ENCODE measurements around the gene WDR27. TPM values are rescaled to one million over a fixed set of nuclear protein-coding genes. Genes with fewer than 3 reads are reported as not detected.

The WDR27 gene
- total RNA-seq, 2 donors from 2014 or later: 17.4 to 43.8 TPM

GRCh38 chr6:169424149-169424804 lies 277.6 kb downstream of the WDR27 start:
- Histone ChIP-seq H3K9ac (ENCODE audit: low read depth in 2 of 2, low read length in 2 of 2) (no peak overlapping the region), H3K27ac (no peak overlapping the region), H3K4me1 (no peaks in the 10 kb centered on the region), H3K36me3 (no peaks in the 10 kb centered on the region), H3K27me3 (no peaks in the 10 kb centered on the region), H3K4me3 (no peak overlapping the region), H3K9me3 (no peaks in the 10 kb centered on the region)
- intact Hi-C loops (cut with DNase I): no loop called here
- TF ChIP-seq CTCF (IDR thresholded peaks at IDR 0.05): no peak
- DNase-seq: no peak

DNA sequence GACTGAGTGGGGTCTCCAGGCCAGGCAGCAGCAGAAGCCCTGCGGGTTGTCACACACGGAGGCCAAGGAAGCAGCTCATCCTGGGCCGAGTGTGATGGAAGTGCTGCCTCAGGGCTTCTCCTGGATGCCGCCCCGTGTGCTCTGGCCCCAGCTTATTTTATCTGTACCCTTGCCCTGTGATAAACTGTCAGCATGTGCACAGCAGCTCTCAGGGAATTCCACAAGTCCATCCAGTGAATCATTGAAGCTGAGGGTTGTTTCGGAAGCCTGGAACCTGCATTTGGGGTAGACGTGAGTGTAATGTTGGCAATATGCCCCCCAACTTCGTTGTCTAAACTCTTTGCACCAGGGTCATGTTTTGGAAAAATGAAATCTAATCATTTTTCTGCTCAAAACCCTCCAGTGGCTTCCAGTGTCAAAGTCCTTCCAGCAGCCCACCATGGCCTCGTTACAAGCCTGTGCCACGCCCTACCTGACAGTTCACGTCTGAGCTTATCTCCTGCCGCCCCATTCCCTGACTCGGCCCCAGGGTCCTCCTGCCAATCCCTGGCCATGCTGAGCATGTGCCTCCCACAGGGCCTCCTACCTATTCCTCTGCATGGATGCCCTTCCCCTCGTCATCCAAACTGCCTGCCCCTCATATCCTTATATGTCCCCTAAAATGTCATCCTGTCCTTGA lies 280.1 kb downstream of the WDR27 start:
- Histone ChIP-seq H3K4me3 (no peak overlapping the region), H3K27me3 (no peaks in the 10 kb centered on the region), H3K4me1 (no peaks in the 10 kb centered on the region), H3K9me3 (no peaks in the 10 kb centered on the region), H3K27ac (no peak overlapping the region), H3K36me3 (no peaks in the 10 kb centered on the region), H3K9ac (ENCODE audit: low read depth in 2 of 2, low read length in 2 of 2) (no peak overlapping the region)
- intact Hi-C loops (cut with DNase I): no loop called here
- DNase-seq: no peak
- TF ChIP-seq CTCF (IDR thresholded peaks at IDR 0.05): no peak

- H3K9me3 ChIP-seq: no peaks in the 10 kb centered on the region
- no peak for DNase-seq
- no peak overlapping the region for H3K27ac ChIP-seq
- no peak overlapping the region for H3K9ac ChIP-seq (ENCODE audit: low read depth in 2 of 2, low read length in 2 of 2)
- no peaks in the 10 kb centered on the region for H3K36me3 ChIP-seq
- no peaks in the 10 kb centered on the region for H3K4me1 ChIP-seq
- intact Hi-C loops (cut with DNase I): no loop called here
- no peaks in the 10 kb centered on the region for H3K27me3 ChIP-seq
- H3K4me3 ChIP-seq: no peak overlapping the region
- peak; percentile 44 for TF ChIP-seq CTCF (IDR thresholded peaks at IDR 0.05)
These were observed 280.8 kb downstream of the WDR27 start for GRCh38 chr6:169420912-169421543.

DNA sequence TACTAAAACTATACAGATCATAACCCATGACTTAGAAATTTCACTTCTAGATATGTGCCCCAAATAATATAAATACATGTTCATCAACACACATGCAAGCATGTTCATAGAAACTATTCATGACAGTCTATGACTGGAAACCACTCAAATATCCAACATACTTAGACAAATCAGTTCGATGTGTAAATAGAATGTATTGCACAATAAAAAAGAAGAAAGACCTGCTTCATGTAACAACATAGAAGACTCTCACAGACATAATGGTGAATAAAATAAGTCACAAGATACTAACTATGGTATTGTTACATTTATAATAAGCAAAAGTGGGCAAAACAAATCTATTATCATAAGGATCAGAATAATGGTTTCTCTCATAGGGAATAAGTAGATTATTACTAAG lies 284.7 kb downstream of the WDR27 start:
- H3K27me3 ChIP-seq: no peaks in the 10 kb centered on the region
- no peak for TF ChIP-seq CTCF (IDR thresholded peaks at IDR 0.05)
- H3K4me1 ChIP-seq: no peaks in the 10 kb centered on the region
- H3K9ac ChIP-seq (ENCODE audit: low read depth in 2 of 2, low read length in 2 of 2): no peak overlapping the region
- H3K4me3 ChIP-seq: no peak overlapping the region
- intact Hi-C loops (cut with DNase I): no loop called here
- H3K36me3 ChIP-seq: no peaks in the 10 kb centered on the region
- H3K9me3 ChIP-seq: no peaks in the 10 kb centered on the region
- no peak overlapping the region for H3K27ac ChIP-seq
- no peak for DNase-seq

DNA sequence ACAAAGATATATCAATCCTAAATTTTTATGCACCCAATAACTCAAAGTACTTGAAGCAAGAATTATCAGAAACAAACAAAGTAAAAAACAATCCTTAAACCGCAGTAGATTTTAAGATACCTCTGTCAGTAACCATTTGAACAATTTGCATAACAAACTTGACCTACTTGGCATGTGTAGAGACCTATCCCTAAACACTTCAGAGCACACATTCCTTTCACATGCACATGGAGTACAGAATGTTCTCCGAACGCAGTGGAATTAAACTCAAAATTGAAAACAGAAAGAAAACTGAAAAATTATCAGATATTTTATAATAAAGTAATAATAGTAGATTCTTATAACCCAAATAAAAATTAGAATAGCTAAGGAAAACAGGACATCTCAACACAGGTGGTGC lies 285.6 kb downstream of the WDR27 start:
- no peak for TF ChIP-seq CTCF (IDR thresholded peaks at IDR 0.05)
- Histone ChIP-seq H3K36me3 (no peaks in the 10 kb centered on the region), H3K27me3 (no peaks in the 10 kb centered on the region), H3K9ac (ENCODE audit: low read depth in 2 of 2, low read length in 2 of 2) (no peak overlapping the region), H3K4me1 (no peaks in the 10 kb centered on the region), H3K9me3 (no peaks in the 10 kb centered on the region), H3K4me3 (no peak overlapping the region), H3K27ac (no peak overlapping the region)
- intact Hi-C loops (cut with DNase I): no loop called here
- DNase-seq: no peak
